Measurements from ENCODE around the gene C5orf15.

GRCh38 chr5:133921979-133922378, 46.4 kb downstream of the C5orf15 start:
- no peak for TF ChIP-seq CTCF (IDR thresholded peaks at IDR 0.05)
- TF ChIP-seq POLR2A (IDR thresholded peaks at IDR 0.05) = no peak

Measured in lower leg skin (tissue), 3 donors.